Measurements from ENCODE around the gene NR6A1.

The NR6A1 gene

DNA sequence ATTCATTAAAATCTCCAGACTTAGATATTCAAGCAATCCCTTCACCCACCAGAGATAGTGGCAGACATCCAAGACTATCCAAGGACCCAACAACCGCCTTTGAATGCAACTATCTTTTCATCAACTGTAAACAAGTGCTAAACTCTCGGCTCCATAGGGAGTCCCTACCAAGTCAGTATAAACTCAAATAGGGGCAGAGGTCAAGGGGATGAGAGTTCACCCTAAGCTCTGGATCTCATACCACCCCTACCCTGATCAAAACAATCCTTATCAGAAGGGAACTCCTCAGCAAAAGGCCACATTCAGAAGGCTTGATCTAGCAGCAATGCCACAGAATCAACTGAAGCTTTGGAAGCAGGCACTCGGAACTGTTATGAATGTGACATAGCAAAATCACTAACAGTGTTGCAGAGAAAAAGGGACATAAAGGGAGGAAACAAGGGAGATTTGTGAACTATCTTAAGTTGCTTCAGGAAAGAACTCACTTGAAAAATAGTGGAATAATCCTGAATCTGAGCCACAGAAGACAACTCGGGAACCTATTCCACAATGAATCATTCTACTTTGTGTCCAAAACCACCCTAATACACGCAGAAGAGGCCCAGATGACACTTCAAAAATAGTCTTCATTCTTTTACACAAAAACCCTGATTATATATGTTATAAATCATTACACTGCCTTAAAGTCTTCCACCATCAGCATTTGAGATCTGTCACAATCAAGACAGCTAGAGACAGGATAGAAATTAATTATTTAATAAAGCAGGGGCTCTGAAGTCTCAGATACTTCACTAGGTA is 49.8 kb downstream of the NR6A1 start:
- H3K4me3 ChIP-seq (ENCODE audit: low read depth, low read length), result no peak overlapping the region
- TF ChIP-seq, protein P1, sequence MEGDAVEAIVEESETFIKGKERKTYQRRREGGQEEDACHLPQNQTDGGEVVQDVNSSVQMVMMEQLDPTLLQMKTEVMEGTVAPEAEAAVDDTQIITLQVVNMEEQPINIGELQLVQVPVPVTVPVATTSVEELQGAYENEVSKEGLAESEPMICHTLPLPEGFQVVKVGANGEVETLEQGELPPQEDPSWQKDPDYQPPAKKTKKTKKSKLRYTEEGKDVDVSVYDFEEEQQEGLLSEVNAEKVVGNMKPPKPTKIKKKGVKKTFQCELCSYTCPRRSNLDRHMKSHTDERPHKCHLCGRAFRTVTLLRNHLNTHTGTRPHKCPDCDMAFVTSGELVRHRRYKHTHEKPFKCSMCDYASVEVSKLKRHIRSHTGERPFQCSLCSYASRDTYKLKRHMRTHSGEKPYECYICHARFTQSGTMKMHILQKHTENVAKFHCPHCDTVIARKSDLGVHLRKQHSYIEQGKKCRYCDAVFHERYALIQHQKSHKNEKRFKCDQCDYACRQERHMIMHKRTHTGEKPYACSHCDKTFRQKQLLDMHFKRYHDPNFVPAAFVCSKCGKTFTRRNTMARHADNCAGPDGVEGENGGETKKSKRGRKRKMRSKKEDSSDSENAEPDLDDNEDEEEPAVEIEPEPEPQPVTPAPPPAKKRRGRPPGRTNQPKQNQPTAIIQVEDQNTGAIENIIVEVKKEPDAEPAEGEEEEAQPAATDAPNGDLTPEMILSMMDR (IDR thresholded peaks at IDR 0.05; ENCODE audit: low read depth, low read length, missing control alignments), result no peak
- in situ Hi-C loops (cut with HindIII; ENCODE audit: low sequenced_read_pairs), result no loop called here
- DNase-seq (ENCODE audit: low read depth), result no peak

GRCh38 chr9:124720429-124721108 is 50.5 kb downstream of the NR6A1 start:
- TF ChIP-seq, protein P1 (IDR thresholded peaks at IDR 0.05; ENCODE audit: low read depth, low read length, missing control alignments), result no peak
- in situ Hi-C loops (cut with HindIII; ENCODE audit: low sequenced_read_pairs), result no loop called here
- H3K4me3 ChIP-seq (ENCODE audit: low read depth, low read length), result no peak overlapping the region
- no peak for DNase-seq (ENCODE audit: low read depth)

GRCh38 chr9:124718928-124719327 is 52.2 kb downstream of the NR6A1 start:
- in situ Hi-C loops (cut with HindIII; ENCODE audit: low sequenced_read_pairs), result no loop called here
- TF ChIP-seq, protein P1 (IDR thresholded peaks at IDR 0.05; ENCODE audit: low read depth, low read length, missing control alignments), result no peak
- no peak overlapping the region for H3K4me3 ChIP-seq (ENCODE audit: low read depth, low read length)
- no peak for DNase-seq (ENCODE audit: low read depth)

GRCh38 chr9:124717597-124717996 is 53.5 kb downstream of the NR6A1 start:
- H3K4me3 ChIP-seq (ENCODE audit: low read depth, low read length), result no peak overlapping the region
- DNase-seq (ENCODE audit: low read depth), result no peak
- in situ Hi-C loops (cut with HindIII; ENCODE audit: low sequenced_read_pairs), result no loop called here
- TF ChIP-seq, protein P1 (IDR thresholded peaks at IDR 0.05; ENCODE audit: low read depth, low read length, missing control alignments), result no peak

GRCh38 chr9:124716808-124717207 is 54.3 kb downstream of the NR6A1 start:
- TF ChIP-seq, protein P1 (IDR thresholded peaks at IDR 0.05; ENCODE audit: low read depth, low read length, missing control alignments), result no peak

DNA sequence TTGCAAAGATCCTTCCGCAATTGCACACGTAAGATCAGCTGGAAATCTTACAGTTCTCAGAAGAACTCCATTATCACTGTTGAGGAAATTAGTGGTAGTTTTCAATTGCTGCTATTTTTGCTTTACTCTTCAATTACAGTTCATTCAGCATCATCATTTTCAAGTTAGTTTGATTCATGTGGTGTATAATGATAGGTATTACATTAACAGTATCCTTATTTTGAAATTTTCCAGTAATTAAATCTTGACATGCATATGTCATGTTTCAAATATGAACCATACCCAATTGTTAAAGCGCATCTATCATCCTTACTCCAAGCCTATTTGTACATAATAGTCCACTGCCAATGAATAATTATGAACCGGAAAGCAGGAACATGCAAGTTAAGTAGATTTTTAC is 60.3 kb downstream of the NR6A1 start:
- in situ Hi-C loops (cut with HindIII; ENCODE audit: low sequenced_read_pairs), result no loop called here
- no peak for DNase-seq (ENCODE audit: low read depth)
- no peak overlapping the region for H3K4me3 ChIP-seq (ENCODE audit: low read depth, low read length)
- TF ChIP-seq, protein P1 (IDR thresholded peaks at IDR 0.05; ENCODE audit: low read depth, low read length, missing control alignments), result no peak

More at GRCh38 chr9:124716808-124717207, 54.3 kb downstream of the NR6A1 start:
- H3K4me3 ChIP-seq (ENCODE audit: low read depth, low read length), result no peak overlapping the region
- no peak for DNase-seq (ENCODE audit: low read depth)
- in situ Hi-C loops (cut with HindIII; ENCODE audit: low sequenced_read_pairs), result no loop called here

All from astrocyte of the cerebellum (primary cell).